ENCODE data around the gene HNRNPM.
"Not testable (repeated sequence)": the region's sequence is repeated elsewhere in the genome, so short reads cannot be mapped to it uniquely, and the experiment has no call there.

Gene HNRNPM

DNA sequence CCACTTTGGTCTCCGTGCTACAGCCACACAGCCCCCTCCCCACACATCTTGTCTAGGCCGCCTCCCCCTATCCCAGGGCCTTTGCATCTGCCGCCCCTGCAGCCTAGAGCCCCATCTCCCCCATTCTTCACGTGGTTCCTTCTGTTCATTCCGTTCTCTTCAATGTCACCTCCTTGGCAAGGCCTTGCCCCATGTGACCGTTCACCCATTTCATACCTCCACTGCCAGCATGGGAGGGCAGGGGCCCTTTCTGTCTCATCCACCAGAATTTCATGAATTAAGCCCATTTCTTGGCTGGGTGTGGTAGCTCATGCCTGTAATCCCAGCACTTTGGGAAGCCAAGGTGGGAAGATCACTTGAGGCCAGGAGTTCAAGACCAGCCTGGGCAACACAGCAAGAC lies 15.7 kb upstream of the HNRNPM start:
- no peak for DNase-seq

GRCh38 chr19:8429826-8430225 lies 14.9 kb upstream of the HNRNPM start:
- DNase-seq: no peak

DNA sequence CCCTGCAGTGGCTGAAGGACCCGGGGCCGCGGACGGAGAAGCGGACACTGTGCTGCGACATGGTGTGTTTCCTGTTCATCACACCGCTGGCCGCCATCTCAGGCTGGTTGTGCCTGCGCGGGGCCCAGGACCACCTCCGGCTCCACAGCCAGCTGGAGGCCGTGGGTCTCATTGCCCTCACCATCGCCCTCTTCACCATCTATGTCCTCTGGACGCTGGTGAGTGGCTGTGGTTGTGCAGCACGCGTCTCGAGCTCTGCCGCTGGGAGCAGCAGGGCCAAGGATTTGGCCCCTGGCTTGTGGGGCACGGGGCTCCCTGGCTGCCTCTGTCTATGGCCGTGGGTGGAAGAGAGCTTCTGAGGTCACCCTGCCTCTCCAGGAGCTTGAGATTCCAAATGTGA lies 14.1 kb upstream of the HNRNPM start:
- DNase-seq: no peak

DNA sequence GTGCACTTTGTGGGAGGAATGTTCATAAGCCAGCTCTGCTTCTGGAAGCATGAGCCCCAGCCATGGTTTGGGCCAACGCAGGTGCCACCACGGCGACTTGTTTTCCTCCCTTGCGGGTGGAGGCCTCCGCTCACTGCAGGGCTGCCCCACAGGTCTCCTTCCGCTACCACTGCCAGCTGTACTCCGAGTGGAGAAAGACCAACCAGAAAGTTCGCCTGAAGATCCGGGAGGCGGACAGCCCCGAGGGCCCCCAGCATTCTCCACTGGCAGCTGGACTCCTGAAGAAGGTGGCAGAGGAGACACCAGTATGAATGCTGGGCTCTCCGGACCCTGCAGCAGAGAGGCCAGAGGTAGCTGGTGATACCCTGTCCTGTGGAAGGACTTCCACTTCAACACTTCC lies 6.5 kb upstream of the HNRNPM start:
- DNase-seq: no peak

DNA sequence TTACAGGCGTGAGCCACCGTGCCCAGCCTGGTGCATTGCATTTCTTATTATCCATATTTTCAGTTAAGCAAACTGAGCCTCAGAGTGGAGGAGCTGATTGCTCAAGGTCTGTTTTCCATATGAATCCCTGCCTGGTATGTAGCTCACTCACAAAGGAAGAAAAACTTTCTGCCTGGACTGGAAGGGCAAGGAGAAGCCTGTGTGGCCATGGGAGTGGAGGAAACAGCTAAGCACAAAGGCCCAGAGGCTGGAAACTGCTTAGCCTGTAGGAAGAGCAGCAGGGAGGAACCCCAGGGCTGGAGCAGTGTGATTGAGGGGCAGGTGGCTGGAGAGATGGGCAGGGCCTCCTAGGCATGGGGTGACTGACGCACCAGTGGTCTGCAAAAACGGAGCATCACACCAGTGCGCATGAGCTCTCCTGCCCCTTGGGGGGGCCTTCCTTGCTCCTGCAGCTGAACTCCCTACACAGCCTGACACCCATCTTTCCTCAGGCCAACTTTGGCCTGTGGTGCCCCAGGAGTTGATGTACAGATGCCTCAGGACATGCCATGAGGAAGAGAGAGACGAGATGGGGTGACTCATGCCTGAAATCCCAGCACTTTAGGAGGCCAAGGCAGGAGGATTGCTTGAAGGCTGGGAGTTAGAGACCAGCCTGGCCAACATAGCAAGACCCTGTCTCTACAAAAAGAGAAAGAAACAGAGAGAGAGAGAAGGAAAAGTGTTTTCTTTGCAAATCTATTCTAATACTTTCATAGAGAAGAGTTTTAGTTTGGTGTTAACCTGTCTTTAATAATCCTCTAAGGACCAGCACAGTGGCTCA lies 2.8 kb upstream of the HNRNPM start:
- DNase-seq: no peak

DNA sequence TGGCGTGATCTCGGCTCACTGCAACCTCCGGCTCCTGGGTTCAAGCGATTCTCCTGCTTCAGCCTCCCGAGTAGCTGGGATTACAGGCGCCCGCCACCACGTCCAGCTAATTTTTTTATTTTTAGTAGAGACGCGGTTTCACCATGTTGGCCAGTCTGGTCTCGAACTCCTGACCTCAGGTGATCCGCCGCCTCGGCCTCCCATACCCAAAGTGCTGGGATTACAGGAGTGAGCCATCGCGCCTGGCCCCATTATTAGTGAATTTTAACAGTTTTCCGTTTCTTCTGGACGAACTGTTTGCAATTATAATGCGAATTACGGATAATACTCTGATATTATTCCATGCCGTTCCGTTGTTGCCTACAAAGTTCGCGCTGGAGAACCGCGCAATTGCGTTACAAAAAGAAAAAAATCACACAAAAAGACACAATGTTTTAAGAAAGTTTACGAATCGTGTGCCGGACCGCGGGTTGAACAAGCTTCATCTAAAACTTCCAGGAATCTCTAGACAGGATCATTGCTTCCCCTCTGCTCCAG lies 567 bp upstream of the HNRNPM start:
- DNase-seq: not testable (repeated sequence)

- DNase-seq: peak; percentile 51
Measured at GRCh38 chr19:8445488-8446001, 770 bp downstream of the HNRNPM start.

- DNase-seq: no peak
Measured at GRCh38 chr19:8446061-8446709, 1.4 kb downstream of the HNRNPM start.

DNA sequence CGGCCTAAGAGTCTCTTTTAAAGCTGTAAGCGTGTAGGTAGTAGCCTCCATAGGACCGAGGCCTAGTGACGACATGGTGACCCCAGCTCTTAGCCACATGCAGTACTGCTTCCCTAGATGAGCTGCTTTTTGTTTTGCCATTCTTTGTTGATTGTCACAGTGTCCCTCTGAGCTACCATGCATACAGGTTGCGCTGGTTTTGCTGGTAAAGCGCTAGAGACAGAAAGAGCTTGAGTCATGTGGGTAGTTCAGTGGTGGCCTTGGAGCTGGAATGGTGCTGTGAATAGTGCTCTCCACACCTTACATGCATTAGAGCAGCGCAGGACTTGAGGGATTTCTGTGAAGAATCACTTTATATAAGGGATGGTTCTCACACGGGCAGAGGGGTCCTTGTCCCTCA lies 5.1 kb downstream of the HNRNPM start:
- DNase-seq: no peak

- DNase-seq: no peak
Measured at GRCh38 chr19:8451377-8451776, 6.6 kb downstream of the HNRNPM start.

DNA sequence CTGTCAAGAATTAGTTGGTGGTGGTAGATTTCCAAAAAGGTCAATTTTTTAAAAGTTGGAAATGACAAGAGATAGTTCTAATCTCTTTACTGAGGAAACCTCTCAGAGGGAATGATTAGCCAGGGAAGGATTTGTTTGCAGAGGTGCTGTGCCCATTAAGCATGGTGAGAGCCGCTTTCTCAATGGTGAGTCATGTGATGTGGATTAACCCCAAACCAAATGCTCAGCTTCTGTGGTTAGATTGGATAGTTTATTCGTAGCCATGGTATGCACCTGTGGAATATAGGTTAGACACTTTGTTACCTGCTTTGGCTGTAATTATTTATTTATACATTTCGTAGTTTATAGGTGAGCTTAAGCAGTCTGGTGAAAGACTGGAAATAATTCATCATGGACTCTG lies 7.1 kb downstream of the HNRNPM start:
- DNase-seq: peak; percentile 71

- DNase-seq: no peak
Measured at GRCh38 chr19:8452446-8453123, 7.8 kb downstream of the HNRNPM start.

DNA sequence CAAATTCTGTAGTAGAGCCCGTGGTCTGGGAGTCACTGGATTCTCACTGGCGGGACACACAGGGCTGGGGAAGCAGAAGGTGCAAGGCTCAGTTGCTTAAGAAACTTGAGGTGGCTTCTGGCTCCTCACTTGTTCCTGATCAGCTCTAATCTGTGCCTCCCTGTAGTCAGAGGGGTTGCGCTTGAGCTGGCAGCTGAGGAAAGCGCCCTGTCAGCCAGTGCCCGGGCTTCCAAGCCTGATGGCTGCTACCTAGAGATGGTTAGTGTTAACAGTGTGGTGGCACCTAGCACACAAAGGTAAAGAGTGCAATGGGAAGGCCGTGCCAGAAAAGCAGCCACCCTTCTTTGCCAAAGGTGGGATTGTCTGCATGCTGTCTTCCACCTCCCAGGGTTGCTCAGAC lies 8.8 kb downstream of the HNRNPM start:
- no peak for DNase-seq

GRCh38 chr19:8454218-8454617 lies 9.4 kb downstream of the HNRNPM start:
- DNase-seq: no peak

- DNase-seq: no peak
Measured at GRCh38 chr19:8455018-8455417, 10.2 kb downstream of the HNRNPM start.

DNA sequence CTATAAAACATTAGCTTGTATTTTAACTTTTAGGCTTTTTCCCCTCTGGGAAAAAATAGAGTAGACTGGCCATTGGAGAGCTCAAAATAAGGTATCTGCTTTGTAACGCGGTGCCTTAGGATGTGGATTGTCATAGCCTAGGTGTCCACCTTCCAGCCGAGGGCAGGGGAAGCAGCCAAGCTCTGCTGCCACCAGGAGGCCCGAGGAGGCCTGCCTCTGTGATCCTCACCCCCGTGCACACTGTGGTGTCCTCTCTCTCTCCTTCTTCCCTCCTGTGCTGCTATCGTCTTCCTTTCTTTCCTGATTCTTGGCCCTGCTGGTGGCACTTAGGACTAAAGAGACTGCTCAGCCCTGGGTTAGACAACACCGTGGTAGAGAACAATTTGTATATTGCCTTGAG lies 11.3 kb downstream of the HNRNPM start:
- DNase-seq: no peak

GRCh38 chr19:8457209-8457608 lies 12.4 kb downstream of the HNRNPM start:
- DNase-seq: no peak

GRCh38 chr19:8457827-8458226 lies 13.1 kb downstream of the HNRNPM start:
- DNase-seq: no peak

GRCh38 chr19:8458380-8458779 lies 13.6 kb downstream of the HNRNPM start:
- DNase-seq: no peak

- no peak for DNase-seq
Measured at GRCh38 chr19:8459095-8459494, 14.3 kb downstream of the HNRNPM start.

DNA sequence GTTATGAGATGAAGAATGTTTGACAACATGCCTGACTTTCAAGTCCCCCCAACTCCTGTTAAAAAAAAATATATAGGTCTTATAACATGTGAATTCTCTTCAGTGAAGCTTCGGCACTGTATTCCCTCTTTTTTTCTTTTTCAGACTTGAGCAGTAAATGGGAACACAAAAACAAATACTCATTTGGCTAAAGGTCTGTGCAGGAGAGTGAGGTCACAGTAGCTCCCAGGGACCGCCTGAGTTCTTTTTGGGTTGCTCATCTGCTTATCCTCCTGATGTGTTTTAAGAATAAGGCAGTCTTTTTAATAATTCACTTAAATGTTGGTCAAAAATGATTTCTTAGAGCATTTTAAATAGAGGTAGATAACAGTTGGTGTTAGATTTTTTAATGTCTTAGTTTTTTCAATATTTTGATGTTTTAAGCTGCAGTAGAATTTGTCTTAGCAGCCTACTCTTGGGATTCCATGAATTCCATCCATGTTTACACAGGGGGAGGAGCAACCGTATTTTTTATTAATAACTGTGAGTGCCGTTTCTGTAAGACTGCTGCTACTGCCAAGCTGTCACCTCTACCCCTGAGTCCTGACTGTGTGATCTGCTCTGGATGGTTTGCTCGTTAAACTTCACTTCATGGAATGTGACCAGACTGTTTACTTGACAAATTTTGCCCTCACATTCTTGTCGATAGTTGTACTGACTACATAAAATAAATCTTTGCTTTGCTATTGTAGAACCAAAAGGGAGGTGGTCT lies 14.9 kb downstream of the HNRNPM start:
- DNase-seq: peak; percentile 85

DNA sequence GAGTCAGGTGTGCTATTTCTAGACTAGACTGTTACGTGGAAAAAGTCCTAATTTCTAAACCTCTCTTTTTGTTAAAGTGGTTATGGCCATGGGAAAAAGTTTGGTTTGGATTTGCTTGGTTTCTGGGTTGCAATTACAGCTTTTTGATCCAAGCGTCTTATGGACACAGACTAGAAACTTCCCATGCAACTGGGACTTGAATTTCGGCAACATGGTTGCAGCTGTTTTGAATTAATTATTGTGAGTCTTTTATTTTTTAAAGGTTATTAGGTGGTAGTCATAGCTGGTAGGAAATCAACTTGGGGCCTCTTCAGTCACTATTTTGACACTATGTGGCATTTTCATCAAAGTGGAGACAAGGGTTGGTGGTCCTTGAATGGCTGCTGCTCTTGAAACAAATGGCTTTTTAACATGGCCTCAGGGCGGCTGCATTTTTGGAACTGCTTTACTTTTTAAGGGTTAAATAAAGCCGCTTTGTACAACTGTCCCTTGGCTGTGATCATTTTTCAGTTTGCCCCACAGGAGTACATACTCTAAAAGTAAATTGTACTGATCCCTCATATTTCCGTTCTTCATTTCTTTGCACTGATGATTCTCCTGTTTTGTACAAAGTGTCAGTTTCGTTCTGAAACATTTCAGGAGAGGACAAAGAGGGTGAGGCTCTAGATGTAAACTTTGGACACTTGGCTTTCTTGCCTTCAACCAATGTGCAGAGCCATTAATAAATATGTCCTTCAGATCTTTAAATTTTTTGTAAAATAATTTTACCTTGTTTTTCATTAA lies 15.9 kb downstream of the HNRNPM start:
- DNase-seq: no peak
